Measurements from ENCODE around the gene KIAA0930. TPM values are rescaled to one million over a fixed set of nuclear protein-coding genes. Genes with fewer than 3 reads are reported as not detected.

KIAA0930 gene
- total RNA-seq, 6 experiments from 2014 or later = 24.5 to 57.9 (median 40.8) TPM

DNA sequence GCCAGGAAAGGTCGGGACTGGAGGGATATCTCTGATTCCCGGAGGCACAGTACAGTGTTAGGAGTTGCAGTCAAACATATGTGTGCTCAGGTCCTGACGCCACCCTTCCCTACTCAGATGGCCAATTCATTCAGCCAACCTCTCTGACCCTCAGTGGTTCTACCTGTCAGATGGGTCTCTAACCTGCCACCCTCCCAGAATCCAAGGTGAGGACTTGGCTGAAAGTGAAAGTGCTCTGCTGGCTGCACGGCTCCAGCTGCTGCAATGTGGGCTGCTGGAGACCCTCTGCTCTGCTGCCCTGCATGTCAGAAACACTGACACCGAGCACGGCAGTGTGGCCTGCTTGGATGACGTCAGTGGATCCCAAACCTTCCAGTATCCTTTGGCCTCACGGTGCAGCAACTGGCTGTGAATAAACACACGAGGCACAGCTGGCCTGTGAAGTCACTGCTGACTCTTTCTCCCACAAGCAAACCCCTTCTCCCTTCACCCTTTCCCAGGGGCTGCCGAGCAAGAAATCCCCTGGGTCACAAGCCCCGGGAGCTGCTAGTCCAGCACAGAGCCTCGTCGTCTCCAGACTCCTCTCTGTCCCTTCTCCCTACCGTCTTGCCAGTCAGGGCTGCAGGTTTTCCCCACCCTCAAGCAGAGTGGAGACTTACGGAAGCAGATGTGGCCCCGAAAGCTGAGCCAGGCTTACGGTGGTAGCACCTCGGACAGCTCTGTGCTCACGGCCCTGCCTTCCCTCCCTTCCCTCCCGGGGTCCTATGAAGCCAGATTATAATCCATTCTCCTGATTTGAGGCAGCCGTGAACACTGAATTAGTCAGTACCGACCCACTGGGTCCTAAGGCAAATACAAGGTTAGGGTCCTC is 24.3 kb downstream of the KIAA0930 start:
- TF ChIP-seq POLR2A (IDR thresholded peaks at IDR 0.05) = no peak
- TF ChIP-seq, protein P1, sequence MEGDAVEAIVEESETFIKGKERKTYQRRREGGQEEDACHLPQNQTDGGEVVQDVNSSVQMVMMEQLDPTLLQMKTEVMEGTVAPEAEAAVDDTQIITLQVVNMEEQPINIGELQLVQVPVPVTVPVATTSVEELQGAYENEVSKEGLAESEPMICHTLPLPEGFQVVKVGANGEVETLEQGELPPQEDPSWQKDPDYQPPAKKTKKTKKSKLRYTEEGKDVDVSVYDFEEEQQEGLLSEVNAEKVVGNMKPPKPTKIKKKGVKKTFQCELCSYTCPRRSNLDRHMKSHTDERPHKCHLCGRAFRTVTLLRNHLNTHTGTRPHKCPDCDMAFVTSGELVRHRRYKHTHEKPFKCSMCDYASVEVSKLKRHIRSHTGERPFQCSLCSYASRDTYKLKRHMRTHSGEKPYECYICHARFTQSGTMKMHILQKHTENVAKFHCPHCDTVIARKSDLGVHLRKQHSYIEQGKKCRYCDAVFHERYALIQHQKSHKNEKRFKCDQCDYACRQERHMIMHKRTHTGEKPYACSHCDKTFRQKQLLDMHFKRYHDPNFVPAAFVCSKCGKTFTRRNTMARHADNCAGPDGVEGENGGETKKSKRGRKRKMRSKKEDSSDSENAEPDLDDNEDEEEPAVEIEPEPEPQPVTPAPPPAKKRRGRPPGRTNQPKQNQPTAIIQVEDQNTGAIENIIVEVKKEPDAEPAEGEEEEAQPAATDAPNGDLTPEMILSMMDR (IDR thresholded peaks at IDR 0.05) = no peak
- DNase-seq (peak in 2 of 3 donors; percentile 17 to 33), ATAC-seq (peak in 3 of 4 donors; percentile 8 to 16 (median 13))

DNA sequence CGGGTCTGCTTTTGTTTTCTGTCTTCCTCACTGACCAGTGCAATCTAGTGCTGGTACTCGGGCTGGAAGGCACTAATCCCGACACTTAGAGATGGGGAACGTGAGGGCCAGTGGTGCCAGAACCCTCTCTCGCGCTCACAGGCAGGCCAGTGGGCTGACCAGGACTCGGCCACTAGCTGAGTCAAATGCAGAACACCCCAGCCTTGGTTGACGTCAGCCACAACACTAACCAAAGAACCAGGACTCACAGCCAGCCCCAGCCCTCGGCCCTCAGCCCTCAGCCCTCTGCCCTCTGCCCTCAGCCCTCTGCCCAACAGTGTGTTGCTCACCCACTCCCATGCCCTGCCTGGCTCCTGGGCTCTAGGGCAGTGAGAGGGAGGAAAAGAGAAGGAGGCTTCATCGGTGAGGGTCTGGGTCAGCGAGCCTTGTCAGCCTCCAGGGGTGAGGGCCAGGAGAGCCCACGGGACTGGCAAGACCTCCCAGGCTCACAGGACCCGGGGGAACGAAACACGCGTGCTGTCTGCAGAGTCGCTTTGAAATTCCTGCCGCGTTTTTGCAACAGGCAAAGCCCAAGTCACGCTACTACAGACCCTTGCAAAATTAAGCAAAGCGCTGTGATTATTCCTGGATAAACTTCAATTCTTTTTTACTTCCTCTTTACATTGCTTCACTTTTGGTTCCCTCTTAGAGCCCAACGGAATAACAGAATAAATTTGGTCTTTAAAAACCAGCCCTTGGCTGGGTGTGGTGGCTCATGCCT is 27.5 kb downstream of the KIAA0930 start:
- no peak overlapping the region for H3K4me3 ChIP-seq
- DNase-seq = peak in 2 of 3 donors; percentile 38 to 47

More for the DNA sequence above, 24.3 kb downstream of the KIAA0930 start:
- H3K27me3 ChIP-seq = no peaks in the 10 kb centered on the region
- intact Hi-C loops (cut with DNase I) = no loop called here
- H3K4me3 ChIP-seq = no peak overlapping the region
- no peaks in the 10 kb centered on the region for H3K9me3 ChIP-seq
- H3K27ac ChIP-seq = no peak overlapping the region
- no peaks in the 10 kb centered on the region for H3K4me1 ChIP-seq
- H3K36me3 ChIP-seq = no peaks in the 10 kb centered on the region
- 72% methylated on average over 9 of the region's 22 CpGs for WGBS (ENCODE audit: insufficient coverage, low coverage, low lambda C conversion rate, missing lambda C conversion rate)

DNA sequence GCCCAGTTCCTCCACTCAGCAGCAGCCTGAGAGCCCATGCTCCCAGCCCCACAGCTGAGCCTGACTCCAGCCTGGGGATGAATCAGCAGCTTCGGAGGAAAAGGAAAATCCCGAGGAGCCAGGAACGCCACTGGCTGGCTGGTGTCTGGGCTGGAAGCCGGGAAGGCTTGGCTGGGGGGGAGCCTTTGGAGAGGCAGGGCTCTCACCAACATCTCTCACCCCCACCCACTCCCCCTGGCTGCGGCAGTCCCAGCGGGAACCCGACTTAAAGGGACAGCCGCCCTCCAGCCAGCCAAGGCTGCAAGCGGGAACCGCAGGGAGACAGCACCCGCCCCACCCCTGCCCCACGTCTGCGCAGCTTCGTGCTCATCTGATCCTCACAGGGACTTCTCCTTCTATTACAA is 28.4 kb downstream of the KIAA0930 start:
- no peak overlapping the region for H3K4me3 ChIP-seq
- intact Hi-C loops (cut with DNase I) = no loop called here
- DNase-seq (peak in 2 of 3 donors; percentile 49 to 58), ATAC-seq (peak; percentile 28 to 57 (median 55))
- no peaks in the 10 kb centered on the region for H3K4me1 ChIP-seq
- WGBS (ENCODE audit: insufficient coverage, low coverage, low lambda C conversion rate, missing lambda C conversion rate) = 63% methylated on average over 6 of the region's 14 CpGs
- H3K27ac ChIP-seq = peak overlapping the region in 1 of 3 donors; percentile 29
- peaks cover 0 to 5% (median 0%) of the 10 kb centered on the region in 4 donors for H3K36me3 ChIP-seq
- no peaks in the 10 kb centered on the region for H3K9me3 ChIP-seq
- TF ChIP-seq, protein P1 (IDR thresholded peaks at IDR 0.05) = no peak
- TF ChIP-seq POLR2A (IDR thresholded peaks at IDR 0.05) = no peak
- H3K27me3 ChIP-seq = no peaks in the 10 kb centered on the region

More for the DNA sequence above, 27.5 kb downstream of the KIAA0930 start:
- Histone ChIP-seq H3K27ac (no peak overlapping the region), H3K9me3 (no peaks in the 10 kb centered on the region), H3K36me3 (peaks cover 0 to 5% (median 0%) of the 10 kb centered on the region in 4 donors), H3K4me1 (no peaks in the 10 kb centered on the region), H3K27me3 (no peaks in the 10 kb centered on the region)
- intact Hi-C loops (cut with DNase I) = no loop called here
- 69% methylated on average over 11 of the region's 22 CpGs for WGBS (ENCODE audit: insufficient coverage, low coverage, low lambda C conversion rate, missing lambda C conversion rate)
- ATAC-seq = peak; percentile 18 to 58 (median 34)
- TF ChIP-seq, protein P1 (IDR thresholded peaks at IDR 0.05) = no peak
- TF ChIP-seq POLR2A (IDR thresholded peaks at IDR 0.05) = no peak

DNA sequence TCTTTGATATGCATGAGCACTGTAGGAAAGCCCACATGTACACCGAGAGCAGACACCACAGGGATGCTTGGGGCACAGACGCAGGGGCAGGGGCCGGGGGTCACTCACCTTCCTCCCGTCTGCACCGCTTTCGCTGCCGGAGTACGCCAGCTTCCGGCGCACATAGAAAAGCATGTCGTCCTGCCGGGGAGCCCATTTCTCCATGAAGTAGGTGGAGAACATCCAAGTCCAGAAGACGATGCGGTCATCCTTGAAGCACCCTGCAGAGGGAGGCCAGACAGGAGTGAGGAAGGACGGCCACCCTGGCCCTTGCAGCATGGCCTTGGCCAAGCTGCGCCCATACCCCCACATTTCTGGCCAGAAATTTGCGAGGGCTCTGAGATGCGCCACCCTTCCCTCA is 28.8 kb downstream of the KIAA0930 start:
- Histone ChIP-seq H3K4me1 (no peaks in the 10 kb centered on the region), H3K36me3 (peaks cover 0 to 5% (median 0%) of the 10 kb centered on the region in 4 donors), H3K27ac (no peak overlapping the region), H3K27me3 (no peaks in the 10 kb centered on the region), H3K9me3 (no peaks in the 10 kb centered on the region), H3K4me3 (no peak overlapping the region)
- intact Hi-C loops (cut with DNase I) = no loop called here
- ATAC-seq = no peak
- TF ChIP-seq, protein P1 (IDR thresholded peaks at IDR 0.05) = no peak
- TF ChIP-seq POLR2A (IDR thresholded peaks at IDR 0.05) = no peak
- peak in 2 of 3 donors; percentile 10 to 36 for DNase-seq
- 95% methylated on average over 4 of the region's 18 CpGs for WGBS (ENCODE audit: insufficient coverage, low coverage, low lambda C conversion rate, missing lambda C conversion rate)

All from right lobe of liver (tissue), 6 donors.